ENCODE data around the gene NKAP. TPM values are rescaled to one million over a fixed set of nuclear protein-coding genes. Genes with fewer than 3 reads are reported as not detected.

NKAP gene
- total and polyA plus RNA-seq, 2 of the 13 experiments (the other 11 are each of a cell fraction or from before 2014, with no cell fraction given) = 3.6 to 6.1 TPM

- TF ChIP-seq KAT2B (IDR thresholded peaks at IDR 0.05; ENCODE audit: borderline replicate concordance, low read depth, low read length) (no peak), RFX5 (IDR thresholded peaks at IDR 0.05; ENCODE audit: low read depth, low read length) (no peak), ZNF670 (CRISPR knock-in tag; IDR thresholded peaks at IDR 0.05; ENCODE audit: borderline replicate concordance) (no peak), XRCC5 (optimal IDR thresholded peaks at IDR 0.05; ENCODE audit: low read length) (peak; percentile 72), ZNF121 (CRISPR knock-in tag; IDR thresholded peaks at IDR 0.05) (peak; percentile 66), HDAC1 (CRISPR knock-in tag; IDR thresholded peaks at IDR 0.05) (no peak), GATAD1 (CRISPR knock-in tag; IDR thresholded peaks at IDR 0.05) (peak; percentile 48; the same call in 1 of the 2 replicates), RAD21 (CRISPR knock-in tag; IDR thresholded peaks at IDR 0.05) (0 out of 2 replicates have a peak, but pooled peaks have one; percentile 18), CREB3 (CRISPR knock-in tag; IDR thresholded peaks at IDR 0.05) (no peak), HNF4A (CRISPR knock-in tag; IDR thresholded peaks at IDR 0.05) (no peak), ELF1 (CRISPR knock-in tag; IDR thresholded peaks at IDR 0.05) (no peak), THAP11 (CRISPR knock-in tag; IDR thresholded peaks at IDR 0.05) (0 out of 2 replicates have a peak, but pooled peaks have one; percentile 20), HMGXB4 (CRISPR knock-in tag; IDR thresholded peaks at IDR 0.05; ENCODE audit: borderline replicate concordance in 1 of 2, low read depth in 1 of 2) (peak in 1 of 2 experiments; percentile 61; a peak in 2 of 4 replicates), SAP130 (CRISPR knock-in tag; IDR thresholded peaks at IDR 0.05; ENCODE audit: low read depth) (peak; percentile 66)
- TF ChIP-seq, protein P1, sequence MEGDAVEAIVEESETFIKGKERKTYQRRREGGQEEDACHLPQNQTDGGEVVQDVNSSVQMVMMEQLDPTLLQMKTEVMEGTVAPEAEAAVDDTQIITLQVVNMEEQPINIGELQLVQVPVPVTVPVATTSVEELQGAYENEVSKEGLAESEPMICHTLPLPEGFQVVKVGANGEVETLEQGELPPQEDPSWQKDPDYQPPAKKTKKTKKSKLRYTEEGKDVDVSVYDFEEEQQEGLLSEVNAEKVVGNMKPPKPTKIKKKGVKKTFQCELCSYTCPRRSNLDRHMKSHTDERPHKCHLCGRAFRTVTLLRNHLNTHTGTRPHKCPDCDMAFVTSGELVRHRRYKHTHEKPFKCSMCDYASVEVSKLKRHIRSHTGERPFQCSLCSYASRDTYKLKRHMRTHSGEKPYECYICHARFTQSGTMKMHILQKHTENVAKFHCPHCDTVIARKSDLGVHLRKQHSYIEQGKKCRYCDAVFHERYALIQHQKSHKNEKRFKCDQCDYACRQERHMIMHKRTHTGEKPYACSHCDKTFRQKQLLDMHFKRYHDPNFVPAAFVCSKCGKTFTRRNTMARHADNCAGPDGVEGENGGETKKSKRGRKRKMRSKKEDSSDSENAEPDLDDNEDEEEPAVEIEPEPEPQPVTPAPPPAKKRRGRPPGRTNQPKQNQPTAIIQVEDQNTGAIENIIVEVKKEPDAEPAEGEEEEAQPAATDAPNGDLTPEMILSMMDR (CRISPR knock-in tag; IDR thresholded peaks at IDR 0.05) = peak; percentile 80
- TF ChIP-seq, protein P2, sequence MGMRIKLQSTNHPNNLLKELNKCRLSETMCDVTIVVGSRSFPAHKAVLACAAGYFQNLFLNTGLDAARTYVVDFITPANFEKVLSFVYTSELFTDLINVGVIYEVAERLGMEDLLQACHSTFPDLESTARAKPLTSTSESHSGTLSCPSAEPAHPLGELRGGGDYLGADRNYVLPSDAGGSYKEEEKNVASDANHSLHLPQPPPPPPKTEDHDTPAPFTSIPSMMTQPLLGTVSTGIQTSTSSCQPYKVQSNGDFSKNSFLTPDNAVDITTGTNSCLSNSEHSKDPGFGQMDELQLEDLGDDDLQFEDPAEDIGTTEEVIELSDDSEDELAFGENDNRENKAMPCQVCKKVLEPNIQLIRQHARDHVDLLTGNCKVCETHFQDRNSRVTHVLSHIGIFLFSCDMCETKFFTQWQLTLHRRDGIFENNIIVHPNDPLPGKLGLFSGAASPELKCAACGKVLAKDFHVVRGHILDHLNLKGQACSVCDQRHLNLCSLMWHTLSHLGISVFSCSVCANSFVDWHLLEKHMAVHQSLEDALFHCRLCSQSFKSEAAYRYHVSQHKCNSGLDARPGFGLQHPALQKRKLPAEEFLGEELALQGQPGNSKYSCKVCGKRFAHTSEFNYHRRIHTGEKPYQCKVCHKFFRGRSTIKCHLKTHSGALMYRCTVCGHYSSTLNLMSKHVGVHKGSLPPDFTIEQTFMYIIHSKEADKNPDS (CRISPR knock-in tag; IDR thresholded peaks at IDR 0.05) = no peak
- TF ChIP-seq, protein P3, sequence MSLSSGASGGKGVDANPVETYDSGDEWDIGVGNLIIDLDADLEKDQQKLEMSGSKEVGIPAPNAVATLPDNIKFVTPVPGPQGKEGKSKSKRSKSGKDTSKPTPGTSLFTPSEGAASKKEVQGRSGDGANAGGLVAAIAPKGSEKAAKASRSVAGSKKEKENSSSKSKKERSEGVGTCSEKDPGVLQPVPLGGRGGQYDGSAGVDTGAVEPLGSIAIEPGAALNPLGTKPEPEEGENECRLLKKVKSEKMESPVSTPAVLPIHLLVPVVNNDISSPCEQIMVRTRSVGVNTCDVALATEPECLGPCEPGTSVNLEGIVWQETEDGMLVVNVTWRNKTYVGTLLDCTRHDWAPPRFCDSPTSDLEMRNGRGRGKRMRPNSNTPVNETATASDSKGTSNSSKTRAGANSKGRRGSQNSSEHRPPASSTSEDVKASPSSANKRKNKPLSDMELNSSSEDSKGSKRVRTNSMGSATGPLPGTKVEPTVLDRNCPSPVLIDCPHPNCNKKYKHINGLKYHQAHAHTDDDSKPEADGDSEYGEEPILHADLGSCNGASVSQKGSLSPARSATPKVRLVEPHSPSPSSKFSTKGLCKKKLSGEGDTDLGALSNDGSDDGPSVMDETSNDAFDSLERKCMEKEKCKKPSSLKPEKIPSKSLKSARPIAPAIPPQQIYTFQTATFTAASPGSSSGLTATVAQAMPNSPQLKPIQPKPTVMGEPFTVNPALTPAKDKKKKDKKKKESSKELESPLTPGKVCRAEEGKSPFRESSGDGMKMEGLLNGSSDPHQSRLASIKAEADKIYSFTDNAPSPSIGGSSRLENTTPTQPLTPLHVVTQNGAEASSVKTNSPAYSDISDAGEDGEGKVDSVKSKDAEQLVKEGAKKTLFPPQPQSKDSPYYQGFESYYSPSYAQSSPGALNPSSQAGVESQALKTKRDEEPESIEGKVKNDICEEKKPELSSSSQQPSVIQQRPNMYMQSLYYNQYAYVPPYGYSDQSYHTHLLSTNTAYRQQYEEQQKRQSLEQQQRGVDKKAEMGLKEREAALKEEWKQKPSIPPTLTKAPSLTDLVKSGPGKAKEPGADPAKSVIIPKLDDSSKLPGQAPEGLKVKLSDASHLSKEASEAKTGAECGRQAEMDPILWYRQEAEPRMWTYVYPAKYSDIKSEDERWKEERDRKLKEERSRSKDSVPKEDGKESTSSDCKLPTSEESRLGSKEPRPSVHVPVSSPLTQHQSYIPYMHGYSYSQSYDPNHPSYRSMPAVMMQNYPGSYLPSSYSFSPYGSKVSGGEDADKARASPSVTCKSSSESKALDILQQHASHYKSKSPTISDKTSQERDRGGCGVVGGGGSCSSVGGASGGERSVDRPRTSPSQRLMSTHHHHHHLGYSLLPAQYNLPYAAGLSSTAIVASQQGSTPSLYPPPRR (CRISPR knock-in tag; IDR thresholded peaks at IDR 0.05; ENCODE audit: borderline replicate concordance) = no peak
Measured at GRCh38 chrX:119887721-119888425, 55.7 kb downstream of the NKAP start (continued).

Data from HepG2 (cell line).